ENCODE results near the gene C1orf174.

C1orf174 gene

GRCh38 chr1:3939242-3940080 lies 39.4 kb upstream of the C1orf174 start:
- Histone ChIP-seq H3K36me3 (ENCODE audit: control insufficient read depth, insufficient read depth, low read length) (no peaks in the 10 kb centered on the region), H3K27me3 (ENCODE audit: control insufficient read depth, insufficient read depth, low read length) (peaks cover 7% of the 10 kb centered on the region), H3K4me3 (ENCODE audit: low read length) (no peak overlapping the region), H3K9ac (ENCODE audit: low read length) (no peak overlapping the region), H3K4me1 (ENCODE audit: control insufficient read depth, insufficient read depth, low read length) (no peaks in the 10 kb centered on the region), H3K9me3 (ENCODE audit: control insufficient read depth, low read length) (no peaks in the 10 kb centered on the region)

GRCh38 chr1:3932156-3932919 lies 32.3 kb upstream of the C1orf174 start:
- H3K36me3 ChIP-seq (ENCODE audit: control insufficient read depth, insufficient read depth, low read length), result no peaks in the 10 kb centered on the region

GRCh38 chr1:3931007-3931912 lies 31.2 kb upstream of the C1orf174 start:
- no peak overlapping the region for H3K4me3 ChIP-seq (ENCODE audit: low read length)
- no peaks in the 10 kb centered on the region for H3K4me1 ChIP-seq (ENCODE audit: control insufficient read depth, insufficient read depth, low read length)
- H3K9ac ChIP-seq (ENCODE audit: low read length), result no peak overlapping the region
- peaks cover 19% of the 10 kb centered on the region for H3K27me3 ChIP-seq (ENCODE audit: control insufficient read depth, insufficient read depth, low read length)
- no peaks in the 10 kb centered on the region for H3K36me3 ChIP-seq (ENCODE audit: control insufficient read depth, insufficient read depth, low read length)
- H3K9me3 ChIP-seq (ENCODE audit: control insufficient read depth, low read length), result no peaks in the 10 kb centered on the region

More at GRCh38 chr1:3932156-3932919, 32.3 kb upstream of the C1orf174 start:
- Histone ChIP-seq H3K4me3 (ENCODE audit: low read length) (no peak overlapping the region), H3K9ac (ENCODE audit: low read length) (no peak overlapping the region), H3K9me3 (ENCODE audit: control insufficient read depth, low read length) (no peaks in the 10 kb centered on the region), H3K27me3 (ENCODE audit: control insufficient read depth, insufficient read depth, low read length) (peaks cover 19% of the 10 kb centered on the region), H3K4me1 (ENCODE audit: control insufficient read depth, insufficient read depth, low read length) (no peaks in the 10 kb centered on the region)

- no peaks in the 10 kb centered on the region for H3K4me1 ChIP-seq (ENCODE audit: control insufficient read depth, insufficient read depth, low read length)
- peaks cover 19% of the 10 kb centered on the region for H3K27me3 ChIP-seq (ENCODE audit: control insufficient read depth, insufficient read depth, low read length)
- no peaks in the 10 kb centered on the region for H3K36me3 ChIP-seq (ENCODE audit: control insufficient read depth, insufficient read depth, low read length)
- H3K4me3 ChIP-seq (ENCODE audit: low read length), result no peak overlapping the region
- no peaks in the 10 kb centered on the region for H3K9me3 ChIP-seq (ENCODE audit: control insufficient read depth, low read length)
- H3K9ac ChIP-seq (ENCODE audit: low read length), result no peak overlapping the region
Measured at GRCh38 chr1:3930301-3931006, 30.4 kb upstream of the C1orf174 start.

GRCh38 chr1:3929126-3929525 lies 29.1 kb upstream of the C1orf174 start:
- no peak overlapping the region for H3K9ac ChIP-seq (ENCODE audit: low read length)
- H3K36me3 ChIP-seq (ENCODE audit: control insufficient read depth, insufficient read depth, low read length), result no peaks in the 10 kb centered on the region
- peaks cover 25% of the 10 kb centered on the region for H3K27me3 ChIP-seq (ENCODE audit: control insufficient read depth, insufficient read depth, low read length)
- no peaks in the 10 kb centered on the region for H3K9me3 ChIP-seq (ENCODE audit: control insufficient read depth, low read length)
- no peak overlapping the region for H3K4me3 ChIP-seq (ENCODE audit: low read length)
- no peaks in the 10 kb centered on the region for H3K4me1 ChIP-seq (ENCODE audit: control insufficient read depth, insufficient read depth, low read length)

- no peak overlapping the region for H3K9ac ChIP-seq (ENCODE audit: low read length)
- H3K9me3 ChIP-seq (ENCODE audit: control insufficient read depth, low read length), result no peaks in the 10 kb centered on the region
- peaks cover 27% of the 10 kb centered on the region for H3K27me3 ChIP-seq (ENCODE audit: control insufficient read depth, insufficient read depth, low read length)
- H3K36me3 ChIP-seq (ENCODE audit: control insufficient read depth, insufficient read depth, low read length), result no peaks in the 10 kb centered on the region
- H3K4me3 ChIP-seq (ENCODE audit: low read length), result no peak overlapping the region
- no peaks in the 10 kb centered on the region for H3K4me1 ChIP-seq (ENCODE audit: control insufficient read depth, insufficient read depth, low read length)
Measured at GRCh38 chr1:3928586-3928985, 28.5 kb upstream of the C1orf174 start.

GRCh38 chr1:3926956-3927355 lies 26.9 kb upstream of the C1orf174 start:
- Histone ChIP-seq H3K9ac (ENCODE audit: low read length) (no peak overlapping the region), H3K4me3 (ENCODE audit: low read length) (no peak overlapping the region), H3K36me3 (ENCODE audit: control insufficient read depth, insufficient read depth, low read length) (no peaks in the 10 kb centered on the region), H3K4me1 (ENCODE audit: control insufficient read depth, insufficient read depth, low read length) (no peaks in the 10 kb centered on the region), H3K27me3 (ENCODE audit: control insufficient read depth, insufficient read depth, low read length) (peaks cover 21% of the 10 kb centered on the region), H3K9me3 (ENCODE audit: control insufficient read depth, low read length) (no peaks in the 10 kb centered on the region)

- Histone ChIP-seq H3K4me3 (ENCODE audit: low read length) (no peak overlapping the region), H3K9me3 (ENCODE audit: control insufficient read depth, low read length) (no peaks in the 10 kb centered on the region), H3K9ac (ENCODE audit: low read length) (no peak overlapping the region), H3K4me1 (ENCODE audit: control insufficient read depth, insufficient read depth, low read length) (no peaks in the 10 kb centered on the region), H3K27me3 (ENCODE audit: control insufficient read depth, insufficient read depth, low read length) (peaks cover 13% of the 10 kb centered on the region), H3K36me3 (ENCODE audit: control insufficient read depth, insufficient read depth, low read length) (no peaks in the 10 kb centered on the region)
Measured at GRCh38 chr1:3925762-3926161, 25.7 kb upstream of the C1orf174 start.

- Histone ChIP-seq H3K27me3 (ENCODE audit: control insufficient read depth, insufficient read depth, low read length) (peaks cover 10% of the 10 kb centered on the region), H3K4me3 (ENCODE audit: low read length) (no peak overlapping the region), H3K36me3 (ENCODE audit: control insufficient read depth, insufficient read depth, low read length) (no peaks in the 10 kb centered on the region)
Measured at GRCh38 chr1:3925256-3925655, 25.2 kb upstream of the C1orf174 start.

GRCh38 chr1:3924825-3925220 lies 24.8 kb upstream of the C1orf174 start:
- Histone ChIP-seq H3K9ac (ENCODE audit: low read length) (no peak overlapping the region), H3K27me3 (ENCODE audit: control insufficient read depth, insufficient read depth, low read length) (peaks cover 9% of the 10 kb centered on the region), H3K9me3 (ENCODE audit: control insufficient read depth, low read length) (no peaks in the 10 kb centered on the region), H3K36me3 (ENCODE audit: control insufficient read depth, insufficient read depth, low read length) (no peaks in the 10 kb centered on the region), H3K4me1 (ENCODE audit: control insufficient read depth, insufficient read depth, low read length) (no peaks in the 10 kb centered on the region), H3K4me3 (ENCODE audit: low read length) (no peak overlapping the region)

More at GRCh38 chr1:3925256-3925655, 25.2 kb upstream of the C1orf174 start:
- Histone ChIP-seq H3K9me3 (ENCODE audit: control insufficient read depth, low read length) (no peaks in the 10 kb centered on the region), H3K4me1 (ENCODE audit: control insufficient read depth, insufficient read depth, low read length) (no peaks in the 10 kb centered on the region), H3K9ac (ENCODE audit: low read length) (no peak overlapping the region)

GRCh38 chr1:3924186-3924824 lies 24.2 kb upstream of the C1orf174 start:
- peaks cover 11% of the 10 kb centered on the region for H3K27me3 ChIP-seq (ENCODE audit: control insufficient read depth, insufficient read depth, low read length)
- no peaks in the 10 kb centered on the region for H3K9me3 ChIP-seq (ENCODE audit: control insufficient read depth, low read length)
- H3K4me3 ChIP-seq (ENCODE audit: low read length), result no peak overlapping the region
- H3K36me3 ChIP-seq (ENCODE audit: control insufficient read depth, insufficient read depth, low read length), result no peaks in the 10 kb centered on the region
- no peaks in the 10 kb centered on the region for H3K4me1 ChIP-seq (ENCODE audit: control insufficient read depth, insufficient read depth, low read length)
- no peak overlapping the region for H3K9ac ChIP-seq (ENCODE audit: low read length)
